ENCODE measurements around the gene KCNQ1OT1.

Gene KCNQ1OT1

DNA sequence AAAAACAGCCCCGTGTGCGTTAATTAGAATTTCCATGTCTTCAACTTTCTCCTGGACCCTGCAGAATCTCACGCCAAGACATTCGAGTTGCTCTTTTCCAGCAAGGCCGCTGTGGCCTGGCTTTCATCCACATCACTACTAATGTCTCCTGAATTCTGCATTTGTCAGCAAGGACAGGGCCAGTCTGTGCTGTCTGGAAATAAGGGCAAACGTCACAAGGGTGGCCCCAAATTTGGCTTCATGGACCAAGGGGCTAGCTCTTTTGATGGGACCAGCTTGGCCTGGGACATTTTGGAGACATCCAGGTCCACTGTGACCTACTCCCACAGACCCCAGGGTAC, 33.4 kb downstream of the KCNQ1OT1 start:
- Histone ChIP-seq H3K36me3 (ENCODE audit: insufficient read depth, low read length) (peaks cover 3% of the 10 kb centered on the region), H3K9me3 (replicated peaks; ENCODE audit: low read length) (no peaks in the 10 kb centered on the region), H3K4me3 (ENCODE audit: low read length) (no peak overlapping the region), H3K9ac (ENCODE audit: low read depth, low read length) (no peak overlapping the region), H3K4me1 (ENCODE audit: control insufficient read depth, insufficient read depth, low read length) (no peaks in the 10 kb centered on the region), H3K27me3 (ENCODE audit: control insufficient read depth, insufficient read depth, low read length) (no peaks in the 10 kb centered on the region), H3K4me2 (ENCODE audit: low read length) (no peak overlapping the region)

DNA sequence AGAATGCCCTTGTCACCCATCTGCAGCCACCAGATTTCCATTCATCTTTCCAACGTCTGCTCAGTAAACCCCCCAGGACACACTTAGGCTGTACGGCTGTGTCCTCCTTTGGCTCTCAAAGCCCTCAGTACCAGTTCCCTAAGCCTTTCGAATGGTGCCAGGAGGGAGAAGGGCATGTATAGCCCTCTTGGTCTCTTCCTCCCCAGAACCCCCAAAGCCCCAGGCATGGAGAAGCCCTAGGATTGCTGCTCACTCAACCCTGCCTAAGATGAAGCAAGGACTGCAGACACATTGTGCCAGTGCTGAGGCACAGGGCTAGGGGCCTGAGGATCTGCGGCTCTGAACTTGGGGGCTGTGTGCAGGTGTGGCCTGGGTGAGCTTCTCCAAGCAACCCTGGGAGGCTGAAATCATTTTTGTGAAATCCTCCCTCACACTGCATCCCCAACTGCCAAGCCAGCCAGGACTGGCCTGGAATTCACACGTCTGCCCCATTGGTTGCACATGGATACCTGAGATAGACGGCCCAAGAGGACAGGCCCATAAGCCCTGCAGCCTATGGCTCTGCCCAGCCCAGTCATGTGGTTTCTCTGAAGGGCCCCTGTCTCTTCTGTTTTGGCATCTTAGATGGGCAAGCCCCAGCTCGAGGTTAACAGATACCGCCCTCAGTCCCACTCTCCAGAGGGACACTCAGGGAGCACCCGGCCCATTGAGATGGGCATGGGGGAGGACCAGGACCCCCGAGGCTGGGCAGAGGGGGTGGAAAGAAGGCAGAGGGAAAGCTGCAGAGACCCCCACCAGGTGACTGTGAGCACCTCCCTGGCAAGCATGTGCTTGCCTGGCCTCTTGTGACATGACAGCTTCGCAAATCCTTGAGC, 34.0 kb downstream of the KCNQ1OT1 start:
- H3K4me2 ChIP-seq (ENCODE audit: low read length): no peak overlapping the region
- peaks cover 3% of the 10 kb centered on the region for H3K36me3 ChIP-seq (ENCODE audit: insufficient read depth, low read length)
- H3K9ac ChIP-seq (ENCODE audit: low read depth, low read length): no peak overlapping the region
- H3K27me3 ChIP-seq (ENCODE audit: control insufficient read depth, insufficient read depth, low read length): no peaks in the 10 kb centered on the region
- H3K4me1 ChIP-seq (ENCODE audit: control insufficient read depth, insufficient read depth, low read length): no peaks in the 10 kb centered on the region
- no peak overlapping the region for H3K4me3 ChIP-seq (ENCODE audit: low read length)
- peaks cover 6% of the 10 kb centered on the region for H3K9me3 ChIP-seq (replicated peaks; ENCODE audit: low read length)

DNA sequence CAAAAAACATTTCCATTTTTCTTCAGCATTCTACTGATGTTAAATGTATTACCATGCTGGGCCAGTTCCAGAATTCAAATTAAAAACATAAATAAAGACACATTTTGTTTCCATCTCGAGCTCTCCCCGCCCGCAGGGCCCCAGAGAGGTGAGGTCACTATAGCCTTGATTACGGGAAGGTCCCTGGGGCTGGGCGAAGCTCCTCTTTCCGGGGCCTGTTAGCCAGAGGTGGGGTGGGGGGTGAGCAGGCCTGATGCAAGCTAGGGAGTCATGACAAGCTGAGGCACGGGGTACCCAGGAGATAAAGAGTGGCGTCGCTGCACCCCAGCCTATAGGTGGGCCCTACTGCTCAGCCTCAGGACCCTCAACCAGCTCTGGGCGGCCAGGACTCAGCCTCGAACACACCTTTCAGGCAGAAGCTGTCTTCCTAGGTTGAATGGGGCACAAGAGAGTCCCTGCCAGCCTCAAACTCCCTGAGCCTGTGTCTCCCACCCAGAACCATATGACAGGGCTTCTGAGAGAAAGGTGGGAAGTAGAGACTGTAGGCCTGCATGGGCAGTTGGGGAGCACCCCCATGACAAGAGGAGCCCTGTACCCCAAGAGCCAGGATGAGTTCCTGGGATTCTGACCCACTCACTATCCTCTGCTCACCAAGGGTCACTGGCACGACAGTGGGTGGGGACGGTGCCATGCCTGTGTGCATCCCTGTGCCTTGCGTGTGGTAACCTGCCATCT, 34.8 kb downstream of the KCNQ1OT1 start:
- H3K9me3 ChIP-seq (replicated peaks; ENCODE audit: low read length): peaks cover 14% of the 10 kb centered on the region
- H3K36me3 ChIP-seq (ENCODE audit: insufficient read depth, low read length): peaks cover 3% of the 10 kb centered on the region
- no peak overlapping the region for H3K4me2 ChIP-seq (ENCODE audit: low read length)
- H3K27me3 ChIP-seq (ENCODE audit: control insufficient read depth, insufficient read depth, low read length): no peaks in the 10 kb centered on the region
- H3K4me3 ChIP-seq (ENCODE audit: low read length): no peak overlapping the region
- H3K9ac ChIP-seq (ENCODE audit: low read depth, low read length): no peak overlapping the region
- no peaks in the 10 kb centered on the region for H3K4me1 ChIP-seq (ENCODE audit: control insufficient read depth, insufficient read depth, low read length)

DNA sequence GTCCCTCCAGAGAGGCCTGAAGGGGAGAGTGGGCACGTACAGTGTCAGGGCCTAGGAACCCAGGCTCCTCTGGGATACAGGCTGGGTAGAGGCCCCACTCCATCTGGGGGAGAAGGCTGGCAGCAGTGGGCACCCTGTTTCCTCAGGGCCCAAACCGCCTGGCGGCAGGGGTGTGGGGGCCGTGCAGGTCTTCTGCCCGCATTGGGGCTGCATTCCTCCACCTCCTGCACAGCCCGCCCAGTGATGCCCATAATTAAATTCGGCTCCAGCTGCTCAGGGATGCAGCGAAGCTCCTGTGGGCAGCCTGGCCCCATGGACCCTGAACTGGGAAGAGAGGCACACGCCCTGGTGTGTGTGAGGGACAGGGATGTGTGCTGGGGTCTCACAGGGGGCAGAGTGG, 35.4 kb downstream of the KCNQ1OT1 start:
- H3K4me1 ChIP-seq (ENCODE audit: control insufficient read depth, insufficient read depth, low read length): no peaks in the 10 kb centered on the region
- peaks cover 3% of the 10 kb centered on the region for H3K36me3 ChIP-seq (ENCODE audit: insufficient read depth, low read length)
- H3K4me3 ChIP-seq (ENCODE audit: low read length): no peak overlapping the region
- H3K4me2 ChIP-seq (ENCODE audit: low read length): no peak overlapping the region
- H3K9ac ChIP-seq (ENCODE audit: low read depth, low read length): no peak overlapping the region
- H3K9me3 ChIP-seq (replicated peaks; ENCODE audit: low read length): peaks cover 17% of the 10 kb centered on the region
- no peaks in the 10 kb centered on the region for H3K27me3 ChIP-seq (ENCODE audit: control insufficient read depth, insufficient read depth, low read length)

DNA sequence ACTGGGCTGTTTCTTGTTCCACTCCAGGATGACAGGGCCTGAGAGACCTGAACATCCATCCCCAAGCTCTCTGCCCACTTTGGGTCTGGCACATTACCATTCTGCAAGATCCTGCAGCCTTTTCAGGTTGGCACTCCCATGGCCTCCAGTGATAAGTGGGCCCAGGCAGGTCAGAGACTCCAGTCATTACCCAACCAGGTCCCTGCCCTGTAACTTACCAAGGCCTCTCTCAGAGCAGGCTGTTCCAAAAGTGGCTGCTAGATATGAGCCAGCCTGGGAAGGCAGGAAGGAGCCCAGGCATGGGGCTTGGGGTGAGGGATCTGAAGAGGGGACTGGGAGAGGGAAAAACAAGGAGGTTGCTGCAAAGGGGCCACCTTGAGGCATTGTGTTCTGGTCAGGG, 35.9 kb downstream of the KCNQ1OT1 start:
- Histone ChIP-seq H3K9me3 (replicated peaks; ENCODE audit: low read length) (peaks cover 17% of the 10 kb centered on the region), H3K36me3 (ENCODE audit: insufficient read depth, low read length) (peaks cover 3% of the 10 kb centered on the region), H3K9ac (ENCODE audit: low read depth, low read length) (no peak overlapping the region), H3K27me3 (ENCODE audit: control insufficient read depth, insufficient read depth, low read length) (no peaks in the 10 kb centered on the region), H3K4me3 (ENCODE audit: low read length) (no peak overlapping the region), H3K4me1 (ENCODE audit: control insufficient read depth, insufficient read depth, low read length) (no peaks in the 10 kb centered on the region), H3K4me2 (ENCODE audit: low read length) (no peak overlapping the region)

DNA sequence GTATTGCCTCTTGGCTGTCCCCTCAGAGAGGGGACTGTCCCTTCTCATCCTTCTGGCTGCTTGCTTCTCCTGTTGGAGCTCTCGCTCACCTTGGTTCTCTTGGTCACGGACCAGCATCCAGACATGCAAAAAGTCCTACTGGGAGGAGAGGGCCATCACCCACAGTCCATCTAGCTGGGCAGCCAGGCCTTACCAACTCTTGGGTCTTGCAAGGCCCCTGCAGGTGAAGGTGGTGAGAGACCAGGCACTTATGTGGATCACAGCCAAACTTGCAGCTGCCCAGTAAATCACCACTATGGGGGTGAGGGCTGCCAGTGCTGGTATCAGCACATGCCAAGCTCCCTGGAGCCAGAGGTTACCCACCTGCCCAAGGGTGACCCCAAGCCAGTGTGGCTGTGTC, 36.3 kb downstream of the KCNQ1OT1 start:
- H3K9me3 ChIP-seq (replicated peaks; ENCODE audit: low read length): peaks cover 20% of the 10 kb centered on the region

DNA sequence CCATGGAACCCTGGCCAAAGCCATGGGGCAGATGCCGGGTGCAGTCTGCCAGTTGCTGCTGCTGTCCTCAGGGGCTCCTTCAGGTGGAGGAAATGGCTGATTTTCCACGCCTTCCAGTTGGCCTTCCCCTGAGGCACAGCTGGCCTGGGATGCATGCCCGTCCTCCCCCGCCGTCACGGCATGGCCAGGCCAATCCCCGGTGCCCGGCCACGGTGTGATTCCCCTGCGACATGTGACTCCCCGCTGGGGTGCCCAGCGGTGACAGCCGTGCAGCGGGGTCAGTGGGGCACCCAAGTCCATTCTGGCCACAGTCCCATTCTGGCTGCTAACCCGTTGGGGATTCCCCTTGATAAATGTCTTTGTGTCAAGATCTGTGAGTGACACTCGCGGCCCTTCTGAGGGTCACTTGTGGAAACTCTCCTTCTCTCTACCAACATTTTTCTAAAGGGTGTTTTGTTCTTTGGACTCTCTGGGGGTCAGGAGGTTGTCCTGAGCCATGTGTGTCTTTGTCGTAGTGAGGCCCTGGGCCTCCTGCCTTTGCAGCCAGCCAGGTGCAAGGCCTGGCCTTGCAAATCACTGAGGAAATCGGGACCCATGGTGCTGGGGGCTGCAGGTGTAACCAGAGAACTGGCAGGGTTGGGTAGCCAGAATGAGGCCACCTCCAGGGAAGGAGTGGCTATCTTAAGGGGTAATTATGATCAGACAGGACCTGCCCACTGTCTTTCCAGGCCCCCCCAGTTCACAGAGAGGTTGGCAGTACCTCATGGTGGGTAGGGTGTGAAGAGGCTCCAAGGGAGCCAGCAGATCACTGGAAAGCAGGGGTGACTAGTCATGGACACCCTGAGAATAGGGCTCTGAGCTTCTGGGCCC, 37.1 kb downstream of the KCNQ1OT1 start:
- no peaks in the 10 kb centered on the region for H3K27me3 ChIP-seq (ENCODE audit: control insufficient read depth, insufficient read depth, low read length)

More for the DNA sequence above, 36.3 kb downstream of the KCNQ1OT1 start:
- H3K9ac ChIP-seq (ENCODE audit: low read depth, low read length): no peak overlapping the region
- no peak overlapping the region for H3K4me2 ChIP-seq (ENCODE audit: low read length)
- no peak overlapping the region for H3K4me3 ChIP-seq (ENCODE audit: low read length)
- peaks cover 3% of the 10 kb centered on the region for H3K36me3 ChIP-seq (ENCODE audit: insufficient read depth, low read length)
- no peaks in the 10 kb centered on the region for H3K27me3 ChIP-seq (ENCODE audit: control insufficient read depth, insufficient read depth, low read length)
- no peaks in the 10 kb centered on the region for H3K4me1 ChIP-seq (ENCODE audit: control insufficient read depth, insufficient read depth, low read length)

DNA sequence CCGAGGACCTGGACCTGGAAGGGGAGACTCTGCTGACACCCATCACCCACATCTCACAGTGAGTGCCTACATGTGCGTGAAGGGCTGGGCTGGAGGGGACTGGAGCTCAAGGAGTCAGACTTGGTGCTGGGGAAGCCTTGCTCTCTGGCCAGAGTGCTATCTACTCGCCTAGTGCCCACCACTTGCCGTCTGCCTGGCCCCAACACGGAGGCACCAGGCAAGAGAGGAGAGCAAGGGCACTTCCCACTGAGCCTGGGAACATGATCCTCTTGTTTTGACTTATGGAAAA, 37.8 kb downstream of the KCNQ1OT1 start:
- H3K9ac ChIP-seq (ENCODE audit: low read depth, low read length): no peak overlapping the region
- H3K9me3 ChIP-seq (replicated peaks; ENCODE audit: low read length): peaks cover 21% of the 10 kb centered on the region
- H3K36me3 ChIP-seq (ENCODE audit: insufficient read depth, low read length): peaks cover 3% of the 10 kb centered on the region
- H3K4me1 ChIP-seq (ENCODE audit: control insufficient read depth, insufficient read depth, low read length): no peaks in the 10 kb centered on the region
- no peak overlapping the region for H3K4me3 ChIP-seq (ENCODE audit: low read length)
- no peak overlapping the region for H3K4me2 ChIP-seq (ENCODE audit: low read length)
- no peaks in the 10 kb centered on the region for H3K27me3 ChIP-seq (ENCODE audit: control insufficient read depth, insufficient read depth, low read length)

More for the DNA sequence above, 37.1 kb downstream of the KCNQ1OT1 start:
- no peak overlapping the region for H3K4me3 ChIP-seq (ENCODE audit: low read length)
- H3K9ac ChIP-seq (ENCODE audit: low read depth, low read length): no peak overlapping the region
- H3K4me1 ChIP-seq (ENCODE audit: control insufficient read depth, insufficient read depth, low read length): no peaks in the 10 kb centered on the region
- peaks cover 3% of the 10 kb centered on the region for H3K36me3 ChIP-seq (ENCODE audit: insufficient read depth, low read length)
- peaks cover 21% of the 10 kb centered on the region for H3K9me3 ChIP-seq (replicated peaks; ENCODE audit: low read length)
- H3K4me2 ChIP-seq (ENCODE audit: low read length): no peak overlapping the region

DNA sequence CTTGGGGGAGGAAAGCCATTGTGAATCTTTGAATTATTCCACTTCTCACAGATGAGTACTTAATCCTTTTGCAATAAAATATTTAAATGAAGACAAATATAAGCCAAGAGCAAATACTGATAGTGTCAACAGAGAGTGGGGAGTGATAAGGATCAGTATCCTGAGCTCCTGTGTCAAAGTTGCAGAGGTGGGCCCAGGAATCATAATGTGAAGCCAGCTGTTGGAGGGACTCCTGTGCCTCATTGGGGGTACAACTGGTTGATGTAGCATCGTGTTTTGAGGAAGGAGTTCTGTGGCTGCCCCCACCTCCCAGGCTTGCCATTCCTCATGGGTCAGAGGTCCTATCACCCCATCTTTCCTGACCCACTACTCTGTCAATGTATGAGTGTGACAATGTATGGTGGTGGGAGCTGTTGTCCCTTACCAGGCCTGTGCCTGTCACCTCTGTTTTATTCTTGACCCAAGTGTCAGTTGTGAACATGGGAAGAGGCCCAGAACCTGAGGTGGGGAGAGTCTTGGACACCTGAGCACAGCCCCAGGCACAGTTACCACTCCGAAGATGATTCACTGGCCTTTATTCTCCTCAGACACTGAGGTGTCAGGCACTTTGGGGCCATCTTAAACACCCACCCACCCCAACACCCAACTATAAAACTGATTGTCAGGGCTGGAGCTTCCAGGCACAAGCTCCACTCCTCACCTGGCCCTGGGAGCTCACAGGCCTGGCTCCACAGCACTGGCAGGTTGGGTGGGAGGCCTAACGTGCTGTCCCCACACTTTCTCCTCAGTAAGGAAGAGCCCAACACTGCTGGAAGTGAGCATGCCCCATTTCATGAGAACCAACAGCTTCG, 38.4 kb downstream of the KCNQ1OT1 start:
- Histone ChIP-seq H3K4me3 (ENCODE audit: low read length) (no peak overlapping the region), H3K4me1 (ENCODE audit: control insufficient read depth, insufficient read depth, low read length) (peaks cover 1% of the 10 kb centered on the region), H3K9ac (ENCODE audit: low read depth, low read length) (no peak overlapping the region), H3K4me2 (ENCODE audit: low read length) (no peak overlapping the region), H3K36me3 (ENCODE audit: insufficient read depth, low read length) (peaks cover 3% of the 10 kb centered on the region), H3K9me3 (replicated peaks; ENCODE audit: low read length) (peaks cover 27% of the 10 kb centered on the region), H3K27me3 (ENCODE audit: control insufficient read depth, insufficient read depth, low read length) (no peaks in the 10 kb centered on the region)

DNA sequence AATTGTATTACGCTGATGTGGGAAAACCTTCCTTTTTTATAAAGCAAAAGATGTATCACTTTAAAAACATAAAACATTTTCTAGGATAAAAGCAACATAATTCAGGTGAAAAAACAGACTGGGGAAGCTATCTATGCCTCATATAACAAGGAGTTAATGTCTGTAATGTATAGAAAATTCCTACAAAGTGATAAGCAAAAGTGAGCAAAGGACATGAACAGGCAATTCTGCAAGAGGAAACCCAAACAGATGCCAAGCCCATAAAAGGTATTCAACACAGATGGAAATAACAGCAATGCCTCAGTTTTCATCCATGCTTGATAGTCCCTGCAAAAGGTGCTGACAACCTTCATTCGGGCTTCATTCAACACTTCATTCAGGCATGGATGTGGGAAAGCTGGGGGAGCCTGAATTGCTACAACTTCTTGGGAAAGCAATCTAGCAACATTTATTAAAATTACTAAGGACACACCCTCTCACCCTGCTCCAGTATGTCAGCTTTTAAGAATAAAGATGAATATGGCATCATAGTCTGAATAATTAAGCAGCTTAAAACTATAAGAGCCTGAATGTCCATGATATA, 39.3 kb downstream of the KCNQ1OT1 start:
- no peaks in the 10 kb centered on the region for H3K36me3 ChIP-seq (ENCODE audit: insufficient read depth, low read length)
- H3K9me3 ChIP-seq (replicated peaks; ENCODE audit: low read length): peaks cover 29% of the 10 kb centered on the region
- H3K27me3 ChIP-seq (ENCODE audit: control insufficient read depth, insufficient read depth, low read length): no peaks in the 10 kb centered on the region
- H3K4me1 ChIP-seq (ENCODE audit: control insufficient read depth, insufficient read depth, low read length): peaks cover 7% of the 10 kb centered on the region
- H3K4me3 ChIP-seq (ENCODE audit: low read length): no peak overlapping the region
- H3K4me2 ChIP-seq (ENCODE audit: low read length): no peak overlapping the region
- no peak overlapping the region for H3K9ac ChIP-seq (ENCODE audit: low read depth, low read length)

Measured in skeletal muscle satellite cell (primary cell).